GM18520 (cell line): ENCODE data around the gene C19orf81.
"Not testable (repeated sequence)": the region's sequence is repeated elsewhere in the genome, so short reads cannot be mapped to it uniquely, and the experiment has no call there.

ENCODE experiments used
- ATAC-seq: cut with Tn5 transposase; IDR thresholded peaks from one replicate; pipeline ENCODE4 v1.9.1; 2021; ENCODE audit not compliant: unreplicated experiment

The C19orf81 gene

GRCh38 chr19:50649433-50650391 is at the start of gene C19orf81:
Gene C19orf81, plus strand, starts transcription at chr19:50649445. Its CDS starts 0 bp downstream, at chr19:50649445.
- no peak for ATAC-seq

GRCh38 chr19:50601407-50602088 is 47.7 kb upstream of the C19orf81 start:
- ATAC-seq = no peak

- no peak for ATAC-seq
Observed at GRCh38 chr19:50602089-50602422, 47.2 kb upstream of the C19orf81 start.

DNA sequence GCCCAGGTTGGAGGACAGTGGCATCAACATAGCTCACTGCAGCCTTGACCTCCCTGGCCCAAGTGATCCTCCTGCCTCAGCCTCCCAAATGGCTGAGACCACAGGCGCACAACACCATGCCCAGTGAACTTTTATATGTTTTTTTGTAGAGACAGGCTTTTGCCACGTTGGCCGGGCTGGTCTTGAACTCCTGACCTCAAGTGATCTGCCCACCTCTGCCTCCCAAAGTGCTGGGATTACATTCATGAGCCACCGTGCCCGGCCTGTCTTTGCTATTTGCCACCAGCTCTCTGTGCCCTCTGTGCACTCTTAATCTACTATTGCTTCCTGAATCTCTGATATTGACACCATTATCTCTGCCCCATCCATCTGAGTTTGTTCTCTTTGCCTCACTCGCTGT is 46.7 kb upstream of the C19orf81 start:
- no peak for ATAC-seq

DNA sequence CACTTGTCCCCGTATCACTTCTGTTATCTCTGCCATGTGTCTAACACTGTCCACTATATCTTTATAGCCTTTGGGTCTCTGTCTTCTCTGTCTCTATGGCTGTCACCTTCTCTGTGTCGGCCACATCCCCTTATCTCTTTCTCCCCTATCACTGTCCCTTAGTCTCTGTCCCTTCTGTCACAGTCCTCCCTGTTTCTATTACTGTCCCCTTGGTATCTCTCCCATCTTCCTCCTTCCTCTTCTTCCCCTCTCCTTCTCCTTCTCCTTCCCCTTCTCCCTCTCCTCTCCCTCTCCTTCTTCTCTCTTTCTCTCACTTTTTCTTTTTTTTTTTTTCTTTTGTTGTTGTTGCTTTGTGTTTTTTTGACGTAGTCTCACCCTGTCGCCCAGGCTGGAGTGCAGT is 46.3 kb upstream of the C19orf81 start:
- no peak for ATAC-seq

DNA sequence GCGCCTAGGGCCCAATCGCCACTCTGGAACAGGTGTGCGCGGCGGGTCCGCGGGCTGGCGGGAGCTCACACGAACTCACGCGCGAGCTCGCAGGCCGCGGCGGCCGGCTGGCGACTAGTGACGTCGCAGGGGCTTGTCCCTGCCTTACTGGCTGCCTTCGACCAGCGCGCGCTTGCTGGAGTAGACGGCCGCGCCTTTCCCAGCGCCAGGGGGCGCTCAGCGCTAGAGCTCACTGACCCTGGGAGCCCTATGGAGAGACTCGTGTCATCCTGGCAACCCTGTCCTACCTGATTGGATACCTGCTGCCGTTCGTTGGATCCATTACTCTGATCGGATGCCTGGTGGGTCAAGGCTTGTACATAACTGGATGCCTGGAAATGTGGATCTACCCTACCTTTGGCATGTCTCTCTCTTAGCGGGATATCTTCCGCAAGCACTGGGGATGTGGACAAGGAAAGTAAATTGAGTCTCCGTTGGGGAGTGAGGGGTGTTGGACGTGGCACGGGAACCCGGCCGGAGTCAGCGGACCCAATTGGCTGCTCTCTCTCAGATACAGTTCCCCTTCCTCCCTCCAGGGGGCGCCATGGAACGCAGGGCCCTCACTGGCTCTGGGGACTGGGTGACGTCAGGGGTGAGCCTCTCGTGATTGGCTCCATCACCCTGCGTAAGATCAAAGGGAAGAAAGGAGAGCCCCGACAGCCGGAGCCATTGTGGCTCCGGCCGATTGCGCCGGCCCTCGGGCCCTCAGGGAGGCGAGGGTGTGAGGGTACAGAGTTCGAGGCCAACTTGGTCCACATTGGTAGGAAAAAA is 44.8 kb upstream of the C19orf81 start:
- ATAC-seq = not testable (repeated sequence)

GRCh38 chr19:50606059-50606836 is 43.0 kb upstream of the C19orf81 start:
- ATAC-seq = not testable (repeated sequence)

DNA sequence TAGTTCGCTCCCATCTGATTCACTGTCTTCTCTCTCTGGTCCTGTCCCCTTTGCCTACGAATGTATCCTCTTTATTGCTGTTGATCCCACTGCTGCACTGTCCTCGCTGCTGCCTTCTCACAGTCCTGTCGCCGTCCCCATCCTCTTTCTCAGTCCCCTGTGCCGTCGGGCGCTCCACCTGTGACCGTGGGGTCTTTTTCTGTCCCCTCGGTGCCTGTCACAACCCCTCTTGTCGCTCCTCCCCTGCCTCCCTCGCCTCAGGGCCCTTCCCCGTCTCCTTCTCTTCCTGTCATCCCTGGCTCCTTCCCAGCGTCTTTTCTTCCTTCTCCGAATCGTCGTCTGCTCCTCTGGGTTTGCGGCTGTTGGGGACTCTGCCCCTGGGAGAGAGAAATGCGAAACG is 41.9 kb upstream of the C19orf81 start:
- no peak for ATAC-seq

DNA sequence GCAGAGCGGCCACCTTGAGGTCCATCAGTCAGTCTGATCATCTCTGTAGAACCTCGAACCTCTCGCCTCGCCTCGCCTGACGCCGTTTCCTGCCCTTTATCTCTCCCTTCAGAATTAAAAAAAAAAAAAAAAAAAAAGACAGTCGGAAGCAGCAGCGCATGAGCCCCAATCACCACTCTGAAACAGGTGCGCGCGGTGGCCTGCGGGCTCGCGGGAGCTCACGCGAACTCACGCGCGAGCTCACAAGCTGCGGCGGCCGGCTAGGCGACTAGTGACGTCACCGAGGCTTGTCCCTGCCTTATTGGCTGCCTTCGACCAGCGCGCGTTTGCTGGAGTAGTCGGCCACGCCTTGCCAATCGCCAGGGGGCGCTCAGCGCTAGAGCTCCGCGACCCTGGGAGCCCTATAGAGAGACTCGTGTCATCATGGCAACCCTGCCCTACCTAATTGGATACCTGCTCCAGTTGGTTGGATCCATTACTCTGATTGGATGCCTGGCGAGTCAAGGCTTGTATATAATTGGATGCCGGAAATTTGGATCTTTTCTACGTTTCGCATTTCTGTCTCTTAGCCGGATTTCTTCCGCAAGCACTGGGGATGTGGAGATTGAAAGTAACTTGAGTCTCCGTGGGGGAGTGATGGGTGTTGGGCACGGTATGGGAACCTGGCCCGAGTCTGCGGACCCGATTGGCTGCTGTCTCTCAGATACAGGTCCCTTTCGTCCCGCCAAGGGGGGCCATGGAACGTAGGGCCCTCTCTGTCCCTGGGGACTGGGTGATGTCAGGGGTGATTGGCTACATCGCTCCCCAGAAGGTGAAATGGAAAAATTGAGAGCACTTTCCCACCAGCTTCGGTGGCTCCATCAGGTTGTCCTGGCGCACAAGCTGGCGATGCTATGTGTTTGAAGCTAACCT is 41.1 kb upstream of the C19orf81 start:
- ATAC-seq = no peak

GRCh38 chr19:50612504-50613404 is 36.5 kb upstream of the C19orf81 start:
- not testable (repeated sequence) for ATAC-seq

DNA sequence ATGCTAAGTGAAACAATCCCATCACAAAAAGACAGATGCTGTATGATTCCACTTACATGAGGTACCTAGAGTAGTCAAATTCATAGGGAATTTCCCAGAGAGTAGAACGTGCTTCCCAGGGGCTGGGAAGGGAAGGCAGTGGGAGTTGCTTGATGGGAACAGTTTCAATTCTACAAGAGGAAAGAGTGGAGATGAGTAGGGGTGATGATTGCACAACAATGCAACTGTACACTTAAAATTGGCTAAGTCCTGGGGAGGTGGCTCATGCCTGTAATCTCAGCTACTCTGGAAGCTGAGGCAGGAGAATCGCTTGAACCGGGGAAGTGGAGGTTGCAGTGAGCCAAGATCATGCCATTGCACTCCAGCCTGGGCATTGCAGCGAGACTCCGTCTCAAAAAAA is 30.9 kb upstream of the C19orf81 start:
- not testable (repeated sequence) for ATAC-seq

GRCh38 chr19:50619184-50619583 is 30.1 kb upstream of the C19orf81 start:
- not testable (repeated sequence) for ATAC-seq

- not testable (repeated sequence) for ATAC-seq
Observed at GRCh38 chr19:50620394-50620906, 28.8 kb upstream of the C19orf81 start.

GRCh38 chr19:50624949-50625600 is 24.2 kb upstream of the C19orf81 start:
- ATAC-seq = no peak

- no peak for ATAC-seq
Observed at GRCh38 chr19:50626011-50626410, 23.2 kb upstream of the C19orf81 start.

DNA sequence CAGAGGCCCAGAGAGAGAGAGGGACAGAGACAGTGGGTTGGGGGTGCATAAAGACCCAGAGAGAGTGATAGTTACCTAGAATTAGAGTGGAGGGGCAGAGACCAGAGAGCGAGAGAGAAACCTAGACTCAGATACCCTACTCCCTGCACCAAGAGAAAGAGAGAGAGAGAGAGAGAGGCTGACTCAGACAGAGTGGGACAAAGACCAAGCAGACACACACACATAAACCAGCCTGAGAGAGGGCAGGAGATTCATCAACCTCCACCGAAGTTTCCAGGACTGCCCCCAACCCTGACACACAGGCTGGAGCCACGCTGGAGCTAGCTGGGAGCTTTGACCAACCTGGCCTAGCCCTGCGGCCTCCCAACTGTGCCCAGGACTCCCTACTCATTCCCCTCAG is 22.4 kb upstream of the C19orf81 start:
- ATAC-seq = no peak

GRCh38 chr19:50628146-50628545 is 21.1 kb upstream of the C19orf81 start:
- ATAC-seq = no peak

DNA sequence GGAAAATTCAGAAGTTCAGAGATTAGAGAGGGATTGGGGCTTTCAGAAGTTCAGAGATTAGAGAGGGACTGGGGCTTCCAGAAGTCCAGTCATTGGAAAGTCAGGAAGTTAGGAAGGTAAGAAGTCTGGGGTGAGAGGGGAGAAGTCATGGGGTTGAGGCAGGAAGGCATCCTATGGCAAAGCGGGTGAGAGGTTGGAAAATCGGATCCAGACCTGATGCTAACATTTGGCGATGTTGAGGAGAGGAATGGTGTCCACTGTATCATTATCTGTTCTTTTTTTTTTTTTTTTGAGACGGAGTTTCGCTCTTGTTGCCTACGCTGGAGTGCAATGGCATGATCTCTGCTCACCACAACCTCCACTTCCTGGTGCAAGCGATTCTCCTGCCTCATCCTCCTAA is 20.7 kb upstream of the C19orf81 start:
- no peak for ATAC-seq
